Brain microvascular endothelial cell (primary cell): ENCODE measurements around the gene MACROD1.
A peak's percentile ranks its signal among the peaks of the same experiment; 100 is the strongest.

ENCODE experiments used
- DNase-seq: peaks from one replicate; pipeline ENCODE4 v3.0.0-alpha.2; 2020
- H3K27ac ChIP-seq: fragments of 250-450 bp; sonication (Bioruptor Pico); 2 replicates; pipeline ENCODE4 v1.5.1; 2020; ENCODE audit warnings: mild to moderate bottlenecking, moderate library complexity
- H3K27me3 ChIP-seq: fragments of 250-450 bp; sonication (Bioruptor Pico); replicated peaks from 2 replicates; pipeline ENCODE4 v1.5.1; 2020; ENCODE audit warnings: mild to moderate bottlenecking
- H3K36me3 ChIP-seq: fragments of 250-450 bp; sonication (Bioruptor Pico); replicated peaks from 2 replicates; pipeline ENCODE4 v1.5.1; 2020; ENCODE audit warnings: mild to moderate bottlenecking
- H3K4me3 ChIP-seq: 2 replicates; pipeline ENCODE4 v1.5.1; 2011; ENCODE audit warnings: low read depth, mild to moderate bottlenecking, control low read depth, low read length, moderate library complexity
- in situ Hi-C: cut with HindIII; loops from 2 replicates; pipeline ENCODE4 v1.10.0; 2017; ENCODE audit warnings: low sequenced_read_pairs, low pct_ligation_motif_present
- TF ChIP-seq, protein P1 (sequence below): IDR thresholded peaks from 2 replicates; pipeline ENCODE4 v1.5.1; 2011; ENCODE audit warnings: low read depth, mild to moderate bottlenecking, moderate library complexity, low read length, control low read depth, inconsistent platforms; ENCODE audit errors: missing control alignments

MACROD1 gene, protein sequence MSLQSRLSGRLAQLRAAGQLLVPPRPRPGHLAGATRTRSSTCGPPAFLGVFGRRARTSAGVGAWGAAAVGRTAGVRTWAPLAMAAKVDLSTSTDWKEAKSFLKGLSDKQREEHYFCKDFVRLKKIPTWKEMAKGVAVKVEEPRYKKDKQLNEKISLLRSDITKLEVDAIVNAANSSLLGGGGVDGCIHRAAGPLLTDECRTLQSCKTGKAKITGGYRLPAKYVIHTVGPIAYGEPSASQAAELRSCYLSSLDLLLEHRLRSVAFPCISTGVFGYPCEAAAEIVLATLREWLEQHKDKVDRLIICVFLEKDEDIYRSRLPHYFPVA

GRCh38 chr11:64165842-64166635, at the start of gene MACROD1:
MACROD1 (minus strand) TSS chr11:64166113; CDS start chr11:64165994, 119 bp downstream.
- Histone ChIP-seq H3K27ac (no peak within 1 kb of the TSS), H3K36me3 (no peaks in the 10 kb centered on the region), H3K27me3 (no peaks in the 10 kb centered on the region), H3K4me3 (peak within 1 kb of the TSS; percentile 63)
- in situ Hi-C loops, result loop anchor here (25.0 kb wide), 1 partner anchor 329 kb away; the partner anchor contains the start of gene MARK2
- peak; percentile 69 for DNase-seq
- TF ChIP-seq, protein P1, sequence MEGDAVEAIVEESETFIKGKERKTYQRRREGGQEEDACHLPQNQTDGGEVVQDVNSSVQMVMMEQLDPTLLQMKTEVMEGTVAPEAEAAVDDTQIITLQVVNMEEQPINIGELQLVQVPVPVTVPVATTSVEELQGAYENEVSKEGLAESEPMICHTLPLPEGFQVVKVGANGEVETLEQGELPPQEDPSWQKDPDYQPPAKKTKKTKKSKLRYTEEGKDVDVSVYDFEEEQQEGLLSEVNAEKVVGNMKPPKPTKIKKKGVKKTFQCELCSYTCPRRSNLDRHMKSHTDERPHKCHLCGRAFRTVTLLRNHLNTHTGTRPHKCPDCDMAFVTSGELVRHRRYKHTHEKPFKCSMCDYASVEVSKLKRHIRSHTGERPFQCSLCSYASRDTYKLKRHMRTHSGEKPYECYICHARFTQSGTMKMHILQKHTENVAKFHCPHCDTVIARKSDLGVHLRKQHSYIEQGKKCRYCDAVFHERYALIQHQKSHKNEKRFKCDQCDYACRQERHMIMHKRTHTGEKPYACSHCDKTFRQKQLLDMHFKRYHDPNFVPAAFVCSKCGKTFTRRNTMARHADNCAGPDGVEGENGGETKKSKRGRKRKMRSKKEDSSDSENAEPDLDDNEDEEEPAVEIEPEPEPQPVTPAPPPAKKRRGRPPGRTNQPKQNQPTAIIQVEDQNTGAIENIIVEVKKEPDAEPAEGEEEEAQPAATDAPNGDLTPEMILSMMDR, result no peak

DNA sequence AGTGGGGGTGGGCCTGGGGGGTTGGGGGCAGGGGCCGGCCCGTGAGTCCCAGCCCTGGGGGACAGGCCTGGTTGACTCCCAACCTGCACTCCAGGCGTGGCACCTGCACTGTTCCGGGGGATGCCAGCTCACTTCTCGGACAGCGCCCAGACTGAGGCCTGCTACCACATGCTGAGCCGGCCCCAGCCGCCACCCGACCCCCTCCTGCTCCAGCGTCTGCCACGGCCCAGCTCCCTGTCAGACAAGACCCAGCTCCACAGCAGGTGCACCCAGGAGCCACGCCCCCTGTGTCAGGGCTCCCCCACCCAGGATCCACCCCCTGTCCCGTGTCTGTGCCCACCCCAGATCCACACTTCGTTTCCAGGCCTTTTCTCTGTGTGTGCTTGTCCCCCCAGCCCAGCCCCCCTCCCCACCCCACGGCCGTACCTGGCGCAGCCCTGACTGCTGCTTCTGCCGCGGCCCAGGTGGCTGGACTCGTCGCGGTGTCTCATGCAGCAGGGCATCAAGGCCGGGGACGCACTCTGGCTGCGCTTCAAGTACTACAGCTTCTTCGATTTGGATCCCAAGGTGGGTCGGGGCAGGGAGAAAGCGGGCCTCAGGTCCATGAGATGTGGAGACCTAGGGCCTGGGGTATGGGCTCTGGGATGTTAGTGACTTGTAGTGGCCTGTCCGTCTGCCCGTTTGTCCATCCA, 45.4 kb upstream of the MACROD1 start:
- peaks cover 5% of the 10 kb centered on the region for H3K36me3 ChIP-seq
- H3K27ac ChIP-seq, result no peak overlapping the region
- no peak for DNase-seq
- no peaks in the 10 kb centered on the region for H3K27me3 ChIP-seq
- no peak overlapping the region for H3K4me3 ChIP-seq
- in situ Hi-C loops, result no loop called here
- TF ChIP-seq, protein P1, result no peak

DNA sequence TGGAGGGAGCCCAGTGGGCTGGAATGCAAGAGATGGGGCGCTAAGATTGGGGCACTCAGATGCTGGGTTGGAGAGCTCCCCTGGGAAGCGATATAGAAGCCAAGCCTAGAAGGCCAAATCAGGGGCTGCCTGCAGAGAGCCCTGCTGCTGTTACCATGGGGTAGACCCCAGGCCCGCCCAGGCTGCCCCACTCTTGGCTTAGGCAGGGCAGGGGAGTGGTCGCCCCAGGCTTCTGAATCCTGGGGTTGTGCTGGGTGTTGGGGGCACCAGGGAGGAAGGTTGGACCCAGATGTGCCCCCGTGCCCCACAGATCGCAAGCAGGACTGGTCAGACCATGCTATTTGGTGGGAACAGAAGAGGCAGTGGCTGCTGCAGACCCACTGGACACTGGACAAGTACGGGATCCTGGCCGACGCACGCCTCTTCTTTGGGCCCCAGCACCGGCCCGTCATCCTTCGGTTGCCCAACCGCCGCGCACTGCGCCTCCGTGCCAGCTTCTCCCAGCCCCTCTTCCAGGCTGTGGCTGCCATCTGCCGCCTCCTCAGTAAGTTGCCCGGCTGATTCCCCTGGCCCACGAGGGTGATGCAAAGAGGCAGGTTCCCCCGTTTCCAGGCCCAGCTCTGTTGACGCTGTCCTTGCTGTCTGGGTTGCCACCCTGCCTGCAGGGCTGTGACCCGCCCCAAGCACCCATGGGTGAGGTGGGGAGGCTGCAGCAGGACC, 44.5 kb upstream of the MACROD1 start:
- DNase-seq, result no peak
- H3K27me3 ChIP-seq, result no peaks in the 10 kb centered on the region
- no peak overlapping the region for H3K27ac ChIP-seq
- no peak overlapping the region for H3K4me3 ChIP-seq
- peaks cover 7% of the 10 kb centered on the region for H3K36me3 ChIP-seq
- in situ Hi-C loops, result no loop called here
- TF ChIP-seq, protein P1, result no peak

GRCh38 chr11:64209563-64209843, 43.6 kb upstream of the MACROD1 start:
- no peak overlapping the region for H3K4me3 ChIP-seq
- H3K36me3 ChIP-seq, result peaks cover 13% of the 10 kb centered on the region

More at GRCh38 chr11:64209563-64209843, 43.6 kb upstream of the MACROD1 start:
- DNase-seq, result no peak
- TF ChIP-seq, protein P1, result no peak
- Histone ChIP-seq H3K27me3 (no peaks in the 10 kb centered on the region), H3K27ac (no peak overlapping the region)
- in situ Hi-C loops, result no loop called here
